ENCODE results near the gene GPR143.
A peak's percentile ranks its signal among the peaks of the same experiment; 100 is the strongest.

Gene GPR143

DNA sequence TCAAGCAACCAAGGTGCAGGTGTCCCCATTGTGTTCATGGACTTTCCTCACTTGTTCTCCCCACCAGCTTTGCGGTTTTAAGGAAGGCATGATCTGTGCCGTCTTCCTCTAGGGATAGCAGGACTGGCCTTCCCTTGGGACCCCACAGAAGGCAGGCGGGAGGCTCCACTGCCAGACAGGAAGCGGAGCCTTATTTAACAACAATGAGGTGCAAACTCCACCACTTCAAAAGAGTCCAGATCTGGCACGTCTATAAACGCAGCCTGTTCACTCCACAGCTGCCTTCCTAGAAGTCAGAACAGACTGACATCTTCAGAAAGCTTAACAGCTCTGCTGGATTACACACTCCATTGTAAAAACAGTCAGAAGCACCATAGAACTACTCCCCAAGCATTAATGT is 1.7 kb upstream of the GPR143 start:
- no peak for DNase-seq

DNA sequence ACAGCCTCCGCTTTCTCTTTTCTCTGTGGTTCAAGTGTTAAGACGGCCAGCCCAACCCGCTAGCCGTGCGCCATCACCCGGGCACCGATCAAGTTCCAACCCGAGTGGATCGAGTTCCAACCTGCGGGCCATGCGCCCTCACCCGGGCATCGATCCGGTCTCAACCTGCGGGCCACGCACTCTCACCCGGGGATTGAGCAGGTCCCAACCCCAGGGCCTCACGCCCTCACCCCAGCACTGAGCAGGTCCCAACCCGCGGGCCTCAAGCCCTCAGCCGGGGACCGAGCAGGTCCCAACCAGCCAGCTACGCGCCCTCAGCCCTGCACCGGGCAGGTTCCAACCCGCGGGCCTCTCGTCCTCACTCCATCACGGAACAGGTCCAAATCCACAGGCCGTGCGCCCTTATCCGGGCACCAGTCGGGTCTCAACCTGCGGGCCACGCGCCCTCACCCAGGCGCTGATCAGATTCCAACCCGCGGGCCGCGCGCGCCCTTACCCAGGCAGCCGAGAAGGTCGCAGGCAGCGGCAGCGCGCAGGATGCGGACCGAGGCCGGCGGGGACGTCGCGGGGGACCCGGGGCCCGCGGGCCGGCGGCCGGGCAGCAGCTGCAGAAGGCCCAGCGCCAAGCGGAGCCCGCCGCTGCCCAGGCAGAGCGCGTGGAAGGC is 443 bp downstream of the GPR143 start:
- DNase-seq, result no peak

DNA sequence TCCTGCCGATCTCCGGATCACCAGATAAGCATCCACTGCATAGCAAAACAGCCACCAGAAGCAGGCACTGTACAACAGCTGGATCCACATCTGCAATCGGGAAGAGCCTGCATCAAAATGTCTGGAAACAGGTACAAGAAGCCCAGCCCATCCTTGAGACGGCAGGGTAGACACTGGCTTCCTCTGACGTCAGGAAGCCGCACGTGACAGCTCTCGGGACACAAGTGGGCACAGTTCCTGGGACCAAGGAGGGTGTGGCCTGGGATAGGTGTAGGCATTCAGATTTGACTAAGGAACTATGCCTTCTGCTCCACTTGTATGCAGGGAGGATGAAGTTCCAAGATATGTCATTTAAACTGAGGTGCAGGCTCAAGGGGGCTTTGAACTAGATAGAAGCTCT is 6.3 kb downstream of the GPR143 start:
- DNase-seq, result no peak

DNA sequence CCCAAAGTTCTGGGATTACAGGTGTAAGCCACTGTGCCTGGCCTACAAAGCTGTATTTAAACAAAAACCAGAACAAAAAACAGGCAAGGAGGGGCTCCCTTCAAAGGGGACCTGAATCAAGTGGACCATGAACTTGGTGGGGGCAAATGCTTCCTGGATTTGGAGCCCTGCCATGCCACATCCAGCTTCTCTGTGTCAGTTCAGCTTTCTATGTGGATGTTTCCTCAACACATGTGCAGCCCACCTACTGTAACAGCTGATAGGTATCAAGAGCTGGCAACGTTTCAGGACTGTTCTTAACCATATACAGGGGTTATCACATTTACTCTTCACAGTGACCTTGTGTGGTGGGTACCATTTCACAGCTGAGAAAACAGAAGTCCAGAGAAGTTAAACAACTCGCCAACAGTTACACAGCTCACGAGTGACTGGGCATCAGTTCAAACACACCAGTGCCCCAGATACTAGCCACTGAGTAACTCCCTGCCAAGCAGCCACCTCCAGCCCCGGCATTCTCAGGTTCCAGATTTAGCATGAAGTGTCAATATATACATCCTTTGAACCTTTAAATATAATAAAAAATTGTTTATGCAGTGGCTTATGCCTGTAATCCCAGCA is 7.5 kb downstream of the GPR143 start:
- DNase-seq, result no peak

DNA sequence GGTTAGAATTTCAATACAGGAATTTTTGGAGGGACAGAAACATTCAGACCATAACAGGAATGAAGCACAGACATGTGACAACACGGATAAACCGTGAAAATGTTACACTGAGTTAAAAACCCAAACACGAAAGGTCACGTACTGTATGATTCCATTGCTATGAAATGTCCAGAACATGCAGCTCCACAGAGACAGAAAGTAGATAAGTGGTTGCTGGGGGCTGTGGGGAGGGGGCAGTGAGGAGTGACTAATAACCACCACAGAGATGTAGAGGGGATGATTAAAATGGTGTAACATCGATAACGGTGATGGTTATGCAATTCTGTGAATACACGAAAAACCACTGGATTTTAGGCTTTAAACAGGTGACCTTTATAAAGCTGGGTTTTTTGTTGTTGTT is 8.3 kb downstream of the GPR143 start:
- DNase-seq, result no peak

DNA sequence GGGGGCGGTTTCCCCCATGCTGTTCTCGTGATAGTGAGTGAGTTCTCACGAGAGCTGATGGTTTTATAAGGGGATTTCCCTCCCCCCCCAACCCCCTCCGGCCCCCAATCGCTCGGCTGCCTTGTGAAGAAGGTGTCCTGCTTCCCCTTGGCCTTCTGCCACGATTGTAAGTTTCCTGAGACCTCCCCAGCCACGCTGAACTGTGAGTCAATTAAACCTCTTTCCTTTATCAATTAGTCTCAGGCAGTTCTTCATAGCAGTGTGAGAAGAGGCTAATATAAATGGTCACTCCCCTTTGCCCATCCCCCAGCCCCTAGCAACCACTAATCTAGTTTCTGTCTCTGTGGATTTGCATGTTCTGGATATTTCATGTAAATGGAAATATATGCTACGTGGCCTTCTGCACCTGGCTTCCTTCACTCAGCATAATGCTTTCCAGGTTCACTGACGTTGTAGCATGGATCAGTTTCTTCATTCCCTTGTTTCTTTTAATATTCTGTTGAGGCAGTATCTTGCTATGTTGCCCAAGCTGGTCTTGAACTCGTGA is 16.4 kb downstream of the GPR143 start:
- DNase-seq, result no peak

DNA sequence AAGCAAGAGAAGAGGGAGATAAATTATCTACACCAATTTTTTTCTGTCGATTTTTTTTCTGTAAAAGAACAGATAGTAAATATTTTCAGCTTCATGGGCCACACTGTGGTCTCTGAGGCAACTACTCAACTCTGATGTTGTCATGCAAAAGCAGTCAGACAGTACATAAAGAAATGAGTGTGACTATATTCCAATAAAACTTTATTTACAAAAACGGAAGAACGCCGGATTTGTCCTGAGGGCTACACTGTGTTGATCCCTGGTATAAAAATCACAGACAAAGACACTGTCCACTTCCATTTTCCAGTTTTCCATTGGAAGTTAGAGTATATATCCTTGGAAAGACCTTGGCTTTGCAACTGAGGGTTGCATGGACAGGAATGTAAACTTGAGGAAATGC is 18.0 kb downstream of the GPR143 start:
- no peak for DNase-seq

DNA sequence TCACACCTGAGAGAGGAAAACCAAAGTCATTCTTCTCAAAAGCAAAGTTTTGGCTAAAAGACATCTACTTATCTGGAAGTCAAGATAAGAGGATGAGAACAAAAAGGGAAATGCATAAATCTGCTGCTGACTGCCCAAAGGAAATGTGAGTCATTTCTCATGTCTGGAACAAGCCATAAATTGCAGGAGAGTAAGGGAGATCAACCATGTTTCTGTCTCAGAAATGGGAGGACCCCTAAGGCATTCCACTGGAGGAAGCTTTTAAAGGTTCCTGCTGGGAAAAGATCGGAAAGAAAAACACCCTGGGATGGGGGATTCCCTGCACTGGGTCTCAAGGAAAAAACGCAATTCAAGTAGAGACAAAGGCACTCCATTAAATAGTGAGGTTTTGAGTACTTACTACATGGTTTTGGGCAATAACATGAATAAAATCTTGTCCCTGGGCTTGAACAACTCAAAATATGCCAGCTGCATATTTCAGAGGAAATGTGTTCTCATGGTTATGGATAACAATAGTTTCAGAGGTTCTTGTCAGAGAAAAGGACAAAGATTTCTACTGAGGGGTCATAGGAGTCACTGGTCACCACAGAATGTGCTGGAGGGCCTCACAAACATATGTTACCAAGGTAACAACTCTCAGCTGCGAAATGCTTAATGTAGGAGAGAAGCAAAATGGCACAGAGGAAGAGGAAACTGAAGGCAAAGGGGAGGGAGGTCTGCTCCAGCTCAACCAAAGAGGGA is 19.3 kb downstream of the GPR143 start:
- no peak for DNase-seq

DNA sequence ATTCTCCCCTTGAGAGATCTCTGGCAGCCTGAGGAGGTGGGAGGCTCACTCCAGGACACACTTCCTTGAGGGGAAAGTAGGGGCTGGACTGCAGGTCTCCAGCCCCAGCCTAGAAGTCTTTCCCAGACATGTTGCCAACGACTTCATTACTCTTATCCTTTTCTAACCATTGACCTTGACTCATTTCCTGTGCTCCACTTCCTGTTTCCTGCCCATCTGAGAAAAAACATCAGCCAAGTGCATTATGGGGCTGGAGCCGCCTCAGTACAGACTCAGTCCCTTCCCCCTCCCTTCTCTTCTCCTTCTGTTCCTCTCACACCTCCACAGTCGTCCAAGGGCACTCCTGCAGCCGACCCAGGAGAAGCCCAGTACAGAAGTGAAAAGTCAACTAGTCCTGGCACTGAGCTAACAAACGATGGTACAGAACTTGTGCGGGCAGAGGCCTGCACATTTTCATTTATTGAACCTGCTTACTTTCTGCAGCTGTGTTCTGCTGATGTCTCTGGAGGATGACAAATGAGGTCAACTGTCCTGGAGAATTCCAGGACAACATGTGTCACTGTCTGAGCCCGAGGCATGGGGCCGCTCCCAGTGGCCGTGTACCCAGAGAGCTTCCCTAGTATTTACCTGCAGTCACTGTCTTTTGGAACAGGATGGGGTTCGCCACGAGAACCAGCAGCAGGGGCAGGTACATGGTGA is 20.1 kb downstream of the GPR143 start:
- no peak for DNase-seq

DNA sequence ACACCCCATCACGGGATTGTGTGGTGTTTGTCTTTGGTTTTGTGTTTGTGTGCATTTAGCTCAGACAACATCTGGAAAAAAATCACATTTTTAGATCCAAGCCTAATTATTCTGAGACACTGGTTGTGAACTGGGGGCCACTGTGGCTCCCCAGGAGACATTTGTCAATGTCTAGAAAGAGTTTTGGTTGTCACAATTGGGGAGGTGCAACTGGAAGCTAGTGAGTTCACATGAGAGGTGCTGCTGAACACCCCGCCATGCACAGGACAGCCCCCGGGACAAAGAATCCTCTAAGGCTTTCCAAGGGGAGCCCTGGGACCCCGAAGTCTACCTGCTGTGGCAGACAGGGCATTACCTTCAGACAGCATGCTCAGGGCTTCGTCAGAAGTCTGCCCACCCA is 26.5 kb downstream of the GPR143 start:
- no peak for DNase-seq

DNA sequence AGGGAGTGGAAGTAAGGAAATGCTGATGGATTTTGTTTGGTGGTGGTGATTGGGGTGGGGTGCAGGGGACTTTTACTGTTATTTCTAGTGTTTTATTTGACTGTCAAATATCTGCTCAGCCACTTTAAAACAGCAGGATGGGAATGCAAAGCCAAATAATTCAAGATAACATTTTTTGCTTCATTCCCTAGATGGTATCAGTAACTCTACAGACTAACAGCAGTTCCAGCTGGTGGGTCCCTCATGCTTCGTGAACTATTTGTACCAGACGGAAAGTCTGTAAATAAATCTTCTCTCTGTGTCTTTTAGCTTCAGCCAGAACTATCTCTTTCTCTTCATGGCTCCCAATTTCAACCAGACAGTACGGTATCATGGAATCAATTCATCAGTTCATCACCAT is 27.5 kb downstream of the GPR143 start:
- no peak for DNase-seq

DNA sequence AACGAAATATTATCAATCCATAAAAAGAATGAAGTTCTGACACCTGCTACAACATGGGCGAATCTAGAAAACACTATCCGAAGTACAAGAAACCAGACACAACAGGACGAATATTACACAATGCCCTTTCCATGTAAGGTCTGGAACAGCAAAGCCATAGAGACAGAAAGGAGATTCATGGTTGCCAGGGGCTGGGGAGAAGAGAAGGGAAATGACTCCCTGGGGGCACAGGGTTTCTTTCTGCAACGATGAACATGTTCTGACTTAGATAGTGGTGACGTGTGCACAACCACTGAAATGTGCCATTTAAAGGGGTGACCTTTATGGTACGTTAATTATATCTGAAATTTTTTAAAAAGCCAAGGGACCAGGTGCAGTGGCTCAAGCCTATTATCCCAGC is 28.3 kb downstream of the GPR143 start:
- DNase-seq, result no peak

DNA sequence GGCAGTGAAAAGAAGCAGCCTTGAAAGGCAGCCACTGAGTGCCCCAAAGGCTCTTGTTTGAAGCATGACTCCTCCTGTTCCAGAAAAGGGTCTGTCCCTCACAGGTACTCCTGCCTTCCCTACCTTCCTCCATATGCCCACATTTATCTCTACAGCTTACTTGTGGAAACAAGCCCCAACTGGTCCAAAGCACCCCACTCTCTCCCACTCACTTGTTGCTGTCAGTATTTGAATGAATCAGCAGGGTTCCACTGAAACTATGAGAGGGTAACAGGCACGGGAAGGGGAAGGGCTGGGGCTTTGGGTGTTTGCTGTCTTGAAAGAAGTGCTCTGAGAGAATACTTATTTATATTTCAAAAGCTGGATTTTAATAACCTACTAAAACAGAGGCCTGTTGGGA is 34.9 kb downstream of the GPR143 start:
- DNase-seq, result no peak

DNA sequence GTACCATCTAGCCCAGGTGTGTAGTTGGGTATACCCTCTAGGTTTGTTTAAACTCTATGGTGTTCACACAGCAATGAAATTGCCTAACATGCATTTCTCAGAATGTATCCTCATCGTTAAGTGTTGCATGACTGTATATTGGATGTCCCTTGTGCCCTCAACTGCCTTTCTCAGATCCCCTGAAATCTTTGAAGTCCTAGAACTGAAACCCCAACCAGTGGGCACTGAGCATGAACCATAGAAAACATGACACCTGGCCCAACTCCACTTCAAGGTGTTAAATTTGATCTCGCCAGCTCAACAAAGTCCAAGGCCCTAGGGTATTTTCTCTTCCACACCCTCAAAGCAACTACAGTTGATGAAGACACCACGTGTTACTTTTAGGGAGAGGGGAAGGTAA is 35.6 kb downstream of the GPR143 start:
- no peak for DNase-seq

DNA sequence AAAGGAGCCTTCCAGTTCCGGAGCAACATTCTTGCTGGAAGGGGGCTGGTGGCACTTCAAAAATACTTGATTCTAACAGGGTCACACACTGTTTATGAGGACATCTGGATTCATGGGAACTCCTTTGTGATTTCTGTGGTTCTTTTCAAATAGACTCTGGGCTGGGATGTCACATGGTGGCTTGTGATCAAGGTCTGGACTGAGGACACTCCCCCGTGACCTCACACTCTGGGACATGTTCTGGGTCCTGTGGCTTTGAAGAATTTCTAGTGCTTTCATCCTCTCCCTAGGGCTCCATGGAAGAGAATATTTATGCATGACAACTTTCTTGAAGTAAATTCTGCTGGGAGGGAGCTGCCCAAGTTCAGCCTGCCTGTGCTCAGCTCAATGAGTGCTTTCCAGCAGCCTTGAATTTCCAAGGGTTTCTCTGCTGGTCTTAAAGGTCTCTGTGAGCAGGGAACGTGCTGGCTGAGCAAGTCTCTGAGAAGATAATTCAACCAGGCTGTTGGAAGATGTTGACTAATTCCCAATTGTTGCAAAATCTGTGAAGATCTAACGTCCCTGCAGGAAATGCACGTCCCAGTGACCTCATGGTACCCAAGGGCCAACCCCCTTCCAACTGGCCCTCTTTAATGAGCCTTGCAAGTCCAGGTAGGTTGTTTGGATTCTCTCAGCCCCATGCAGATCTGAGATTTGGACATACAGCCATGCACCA is 36.3 kb downstream of the GPR143 start:
- no peak for DNase-seq

DNA sequence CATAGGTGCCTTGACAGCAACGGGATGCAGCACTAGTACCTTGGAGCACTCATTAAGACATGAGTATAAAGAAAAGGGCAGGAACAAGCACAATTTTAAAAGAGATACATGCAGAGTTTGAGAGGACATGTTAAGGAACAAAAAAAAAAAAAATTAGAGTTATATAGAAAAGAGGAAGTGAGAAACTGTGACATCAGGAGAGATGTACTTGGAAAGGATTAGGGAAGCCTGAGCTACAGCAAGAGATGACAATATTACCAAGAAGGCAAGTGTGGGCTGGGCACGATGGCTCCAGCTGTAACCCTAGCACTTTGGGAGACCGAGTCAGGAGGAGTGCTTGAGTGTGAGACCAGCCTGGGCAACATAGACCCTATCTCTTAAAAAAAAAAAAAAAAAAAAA is 37.4 kb downstream of the GPR143 start:
- DNase-seq, result no peak

DNA sequence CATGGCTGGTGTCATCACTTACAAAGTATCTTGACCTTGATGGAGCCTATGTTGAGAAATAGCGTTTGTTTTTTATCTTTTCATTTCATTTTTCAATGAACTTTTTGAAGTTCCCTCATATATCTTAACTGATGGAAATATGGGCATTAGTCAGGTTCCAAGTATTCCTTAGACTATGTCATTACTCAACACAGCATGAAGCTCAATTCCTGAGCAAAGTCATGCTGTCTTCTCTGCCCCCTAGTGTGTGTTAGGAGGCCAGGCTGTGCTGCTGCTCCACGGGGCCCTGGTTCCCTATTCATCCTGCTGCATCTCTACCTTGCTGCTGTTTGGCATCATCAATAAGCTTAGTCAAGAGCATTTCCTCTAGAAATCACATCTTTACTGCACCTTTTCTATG is 40.9 kb downstream of the GPR143 start:
- DNase-seq, result no peak

DNA sequence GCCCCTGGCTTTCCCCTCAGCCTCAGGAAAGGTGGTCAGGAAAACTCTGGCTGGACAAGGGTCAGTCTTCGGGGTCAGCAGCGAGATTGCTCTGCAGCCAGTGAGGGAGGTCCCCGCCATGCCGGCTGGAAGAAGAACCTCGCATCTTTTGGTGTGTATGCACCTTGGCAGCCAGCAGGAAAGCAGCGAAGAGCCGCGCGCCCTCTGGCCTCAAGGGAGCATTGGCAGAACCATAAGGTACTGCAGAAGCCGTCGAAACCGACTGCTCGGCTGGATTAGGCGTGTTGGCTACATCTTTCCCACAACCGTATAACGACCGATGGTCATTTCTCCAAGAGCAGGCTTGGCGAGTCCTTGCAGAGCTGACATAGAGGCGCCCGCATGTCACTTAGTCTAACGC is 48.3 kb downstream of the GPR143 start:
- no peak for DNase-seq

DNA sequence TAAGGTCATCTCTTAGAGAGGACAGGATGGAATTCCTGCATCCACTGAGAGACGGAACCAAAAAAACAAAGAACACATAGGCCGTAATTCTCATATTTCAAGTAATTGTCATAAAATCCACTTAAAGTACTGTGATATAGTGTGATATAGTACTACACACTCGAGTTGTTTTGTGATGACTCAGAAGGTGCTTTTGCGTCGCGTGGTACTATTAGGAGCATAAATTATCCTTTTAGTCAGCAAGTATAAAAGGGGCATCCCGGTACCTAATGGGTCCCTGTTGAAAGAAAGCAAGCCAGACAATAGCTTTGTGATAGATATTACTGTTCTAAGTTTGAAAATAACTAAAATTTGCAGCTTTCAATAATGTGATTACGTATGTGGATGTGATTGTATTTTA is 55.3 kb downstream of the GPR143 start:
- no peak for DNase-seq

DNA sequence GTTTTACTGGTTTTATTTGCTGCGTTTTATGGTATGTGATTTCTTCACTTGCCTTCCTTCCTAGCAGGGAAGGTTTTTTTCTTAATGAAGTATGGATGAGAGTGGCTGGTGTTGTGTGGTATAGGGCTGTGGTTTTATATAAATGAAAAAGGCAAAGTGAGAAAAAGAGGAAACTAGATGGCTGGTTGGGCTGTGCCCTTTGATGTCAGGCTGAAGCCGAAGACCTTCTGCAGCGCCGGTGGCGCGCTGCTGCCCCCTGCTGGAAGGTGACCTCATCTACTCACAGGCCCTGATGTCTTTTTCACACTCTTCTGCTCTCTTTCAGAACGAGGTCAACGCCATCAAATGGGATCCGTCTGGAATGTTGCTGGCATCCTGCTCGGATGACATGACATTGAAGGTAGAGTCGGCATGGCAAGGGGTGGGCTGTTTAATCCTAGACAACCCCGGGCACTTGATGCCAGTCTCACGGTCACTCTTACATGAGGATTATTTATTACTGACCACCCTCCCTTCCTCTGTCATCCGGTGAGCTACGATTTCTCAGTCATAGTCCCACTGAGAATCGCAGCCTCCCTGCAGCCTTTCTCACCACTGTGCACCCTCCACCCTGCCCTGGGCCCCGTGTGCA is 56.6 kb downstream of the GPR143 start:
- peak; percentile 62 for DNase-seq

DNA sequence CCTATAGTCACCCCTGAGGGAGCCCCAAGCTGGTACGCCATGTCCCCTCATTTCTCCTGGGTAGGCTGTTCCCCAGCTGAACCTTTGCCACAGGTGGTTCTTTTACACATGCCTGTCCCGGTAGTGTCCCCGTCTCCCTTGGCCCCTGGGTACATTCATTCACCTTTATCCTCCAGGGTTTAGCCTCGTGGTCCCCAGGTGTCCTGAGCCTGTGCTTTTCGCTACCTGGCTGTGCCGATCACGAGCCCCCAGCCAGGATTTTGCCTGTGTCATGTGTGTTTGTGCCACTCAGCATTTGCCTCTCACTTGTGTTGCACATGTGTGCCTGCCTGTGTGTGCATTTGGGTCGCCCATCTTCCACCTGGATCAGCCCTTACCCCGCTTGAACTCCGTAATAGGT is 57.6 kb downstream of the GPR143 start:
- DNase-seq, result no peak

DNA sequence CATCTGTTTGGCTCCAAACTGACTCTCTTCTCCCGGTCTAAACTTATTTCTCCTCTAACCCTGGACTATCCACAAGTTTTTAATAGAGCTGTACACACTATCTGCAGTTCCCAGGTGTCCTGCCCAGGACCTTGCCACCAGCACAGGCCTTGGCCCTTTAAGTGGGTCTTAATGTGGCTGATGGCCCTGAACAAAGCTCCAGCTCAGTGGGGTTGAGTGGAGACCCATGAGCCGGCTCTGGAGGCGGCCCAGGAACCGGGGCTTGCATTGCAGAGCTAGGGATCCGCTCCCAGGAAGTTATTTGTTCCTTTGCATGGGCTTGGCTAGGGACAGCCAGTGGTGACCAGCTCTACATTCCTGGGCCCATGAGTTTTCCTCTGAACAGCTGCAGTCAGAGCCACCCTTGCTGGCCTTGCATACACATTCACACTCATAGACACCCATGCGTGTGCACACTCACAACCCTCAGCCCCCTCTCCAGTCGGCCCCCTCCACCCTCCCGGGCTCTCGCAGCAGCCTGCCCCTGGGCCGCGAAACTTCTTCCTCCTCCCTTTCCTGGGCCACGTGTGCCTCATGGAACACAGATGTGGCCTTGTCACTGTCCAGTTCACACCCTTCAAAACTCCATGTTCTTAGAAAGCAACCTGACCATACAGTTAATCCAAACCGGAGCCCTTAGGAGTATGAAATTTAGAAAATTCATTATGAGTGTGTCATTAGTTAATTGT is 58.2 kb downstream of the GPR143 start:
- DNase-seq, result no peak
